DOHH2 (cell line): ENCODE measurements around the gene ECSCR.
"Not testable (repeated sequence)": the region's sequence is repeated elsewhere in the genome, so short reads cannot be mapped to it uniquely, and the experiment has no call there.

ENCODE experiments used
- H3F3A ChIP-seq: fragments of 200-600 bp; sonication (generic), shearing (Covaris generic); 2 replicates; pipeline ENCODE4 v1.6.0; 2016; ENCODE audit warnings: antibody characterized with exemption, mild to moderate bottlenecking; ENCODE audit not compliant: control insufficient read depth, insufficient read depth
- H3K27ac ChIP-seq: fragments of 200-600 bp; sonication (generic); 2 replicates; pipeline ENCODE4 v1.5.1; 2014; ENCODE audit warnings: low read depth, mild to moderate bottlenecking, low read length, moderate library complexity
- H3K27me3 ChIP-seq: fragments of 200-600 bp; sonication (generic); 2 replicates; pipeline ENCODE4 v1.6.1; 2014; ENCODE audit warnings: mild to moderate bottlenecking, low read length, mixed read lengths; ENCODE audit not compliant: control insufficient read depth
- H3K36me3 ChIP-seq: fragments of 200-600 bp; sonication (generic); 2 replicates; pipeline ENCODE4 v1.6.1; 2014; ENCODE audit warnings: mild to moderate bottlenecking, low read length, moderate library complexity, mixed read lengths; ENCODE audit not compliant: control insufficient read depth
- H3K4me1 ChIP-seq: fragments of 200-600 bp; sonication (generic); 2 replicates; pipeline ENCODE4 v1.6.1; 2014; ENCODE audit warnings: mild to moderate bottlenecking, low read length, mixed read lengths; ENCODE audit not compliant: control insufficient read depth
- H3K4me2 ChIP-seq: fragments of 200-600 bp; sonication (generic); 2 replicates; pipeline ENCODE4 v1.6.0; 2014; ENCODE audit warnings: mild to moderate bottlenecking, low read length, moderate library complexity
- H3K4me3 ChIP-seq: fragments of 200-600 bp; sonication (generic); 2 replicates; pipeline ENCODE4 v1.5.1; 2014; ENCODE audit warnings: mild to moderate bottlenecking, low read length, mixed read lengths
- H3K79me2 ChIP-seq: fragments of 200-600 bp; sonication (generic); 2 replicates; pipeline ENCODE4 v1.6.1; 2014; ENCODE audit warnings: mild to moderate bottlenecking, low read length, mixed read lengths; ENCODE audit not compliant: control insufficient read depth
- H3K9me2 ChIP-seq: fragments of 200-600 bp; sonication (generic); replicated peaks from 2 replicates; pipeline ENCODE4 v1.6.1; 2014; ENCODE audit warnings: mild to moderate bottlenecking, low read length, mixed read lengths; ENCODE audit not compliant: control insufficient read depth
- H3K9me3 ChIP-seq: fragments of 200-600 bp; sonication (generic); 2 replicates; pipeline ENCODE4 v1.6.1; 2014; ENCODE audit warnings: antibody characterized with exemption, low read length, mixed read lengths; ENCODE audit not compliant: control insufficient read depth, insufficient read depth
- H4K20me1 ChIP-seq: fragments of 200-600 bp; sonication (generic); 2 replicates; pipeline ENCODE4 v1.6.0; 2014; ENCODE audit warnings: low read depth, mild to moderate bottlenecking, antibody characterized with exemption, low read length, moderate library complexity; ENCODE audit not compliant: control insufficient read depth, insufficient read depth
- CTCF ChIP-seq: fragments of 200-600 bp; sonication (generic); IDR thresholded peaks from one replicate; pipeline ENCODE4 v1.5.1; 2014; ENCODE audit warnings: antibody characterized with exemption, mild to moderate bottlenecking, low read depth, low read length; ENCODE audit not compliant: poor library complexity, severe bottlenecking
- EZH2phosphoT487 ChIP-seq: fragments of 200-600 bp; sonication (generic); IDR thresholded peaks from 2 replicates; pipeline ENCODE4 v1.6.1; 2017; ENCODE audit warnings: borderline replicate concordance, mild to moderate bottlenecking, antibody characterized with exemption, low read length, moderate library complexity, mixed read lengths

ECSCR gene

GRCh38 chr5:139492700-139493192, 30.2 kb upstream of the ECSCR start:
- Histone ChIP-seq H3K27me3 (no peaks in the 10 kb centered on the region), H3K9me3 (no peaks in the 10 kb centered on the region), H4K20me1 (no peaks in the 10 kb centered on the region), H3K79me2 (no peaks in the 10 kb centered on the region), H3K36me3 (no peaks in the 10 kb centered on the region), H3K4me1 (peaks cover 6% of the 10 kb centered on the region), H3F3A (no peaks in the 10 kb centered on the region), H3K4me2 (no peak overlapping the region), H3K9me2 (no peaks in the 10 kb centered on the region), H3K4me3 (no peak overlapping the region), H3K27ac (no peak overlapping the region)
- TF ChIP-seq EZH2phosphoT487 (no peak), CTCF (no peak)

GRCh38 chr5:139488260-139488659, 25.7 kb upstream of the ECSCR start:
- H4K20me1 ChIP-seq, result no peaks in the 10 kb centered on the region

DNA sequence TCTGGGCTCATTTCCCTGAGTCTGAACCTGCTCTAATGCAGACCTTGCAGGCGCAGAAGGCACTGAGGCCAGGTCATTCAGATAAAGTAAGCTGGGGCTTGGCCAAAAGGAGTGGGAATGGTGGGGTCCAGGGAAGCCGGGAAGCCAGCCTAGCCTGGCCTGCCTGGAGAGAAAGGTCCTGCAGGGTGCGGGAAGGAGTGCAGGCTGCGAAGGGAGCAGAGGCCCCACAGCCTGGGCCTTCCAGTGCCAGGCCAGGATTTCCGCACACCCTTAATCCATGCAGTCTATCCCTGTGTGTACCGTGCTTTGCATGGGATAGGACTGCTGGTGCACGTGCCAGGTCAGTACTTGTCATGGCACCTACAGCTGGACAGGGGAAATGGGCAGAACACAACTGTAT, 23.7 kb upstream of the ECSCR start:
- Histone ChIP-seq H3K9me2 (no peaks in the 10 kb centered on the region), H3K27ac (no peak overlapping the region), H3K4me2 (no peak overlapping the region), H4K20me1 (no peaks in the 10 kb centered on the region), H3K4me1 (peaks cover 17% of the 10 kb centered on the region), H3K4me3 (no peak overlapping the region), H3K9me3 (no peaks in the 10 kb centered on the region), H3K36me3 (no peaks in the 10 kb centered on the region), H3K27me3 (no peaks in the 10 kb centered on the region), H3F3A (no peaks in the 10 kb centered on the region), H3K79me2 (no peaks in the 10 kb centered on the region)
- TF ChIP-seq CTCF (no peak), EZH2phosphoT487 (no peak)

More at GRCh38 chr5:139488260-139488659, 25.7 kb upstream of the ECSCR start:
- H3K27me3 ChIP-seq, result no peaks in the 10 kb centered on the region
- H3K4me3 ChIP-seq, result no peak overlapping the region
- TF ChIP-seq EZH2phosphoT487 (no peak), CTCF (no peak)
- no peaks in the 10 kb centered on the region for H3K9me2 ChIP-seq
- no peak overlapping the region for H3K27ac ChIP-seq
- no peaks in the 10 kb centered on the region for H3K79me2 ChIP-seq
- peaks cover 6% of the 10 kb centered on the region for H3K4me1 ChIP-seq
- H3K36me3 ChIP-seq, result no peaks in the 10 kb centered on the region
- H3K4me2 ChIP-seq, result 0 out of 2 replicates have a peak overlapping the region, but pooled peaks have one; percentile 8
- H3F3A ChIP-seq, result no peaks in the 10 kb centered on the region
- no peaks in the 10 kb centered on the region for H3K9me3 ChIP-seq

- not testable (repeated sequence) for H3K27ac ChIP-seq, H3K27me3 ChIP-seq, H4K20me1 ChIP-seq, H3K4me3 ChIP-seq, H3K9me2 ChIP-seq, H3K36me3 ChIP-seq, H3K9me3 ChIP-seq, H3K79me2 ChIP-seq, H3K4me2 ChIP-seq, H3F3A ChIP-seq
- peaks cover 11% of the 10 kb centered on the region for H3K4me1 ChIP-seq
Measured at GRCh38 chr5:139482890-139483208, 20.3 kb upstream of the ECSCR start.
